CD14-positive monocyte (primary cell): ENCODE results near the gene KIF20B. TPM values are rescaled to one million over a fixed set of nuclear protein-coding genes. Genes with fewer than 3 reads are reported as not detected.

ENCODE experiments used
- DNase-seq, 3 donors: peaks; one replicate each; pipeline ENCODE4 v3.0.0-alpha.2; 2011 to 2022
- H2AFZ ChIP-seq: 2 replicates; pipeline ENCODE4 v1.6.0; 2012; ENCODE audit warnings: mild to moderate bottlenecking, low read depth, low read length, inconsistent platforms; ENCODE audit not compliant: insufficient read depth, poor library complexity, severe bottlenecking
- H3K27ac ChIP-seq, 2 donors: 1 replicate in 1 of 2; 2 replicates in 1 of 2; pipeline ENCODE4 v1.5.1; 2012 to 2013; ENCODE audit warnings: low read length in 2 of 2, control low read depth in 1 of 2, inconsistent platforms in 1 of 2, low read depth in 1 of 2, mild to moderate bottlenecking in 1 of 2
- H3K27me3 ChIP-seq, 2 donors: one replicate each; pipeline versions ENCODE4 v1.6.0 to v1.6.1; 2011 to 2013; ENCODE audit warnings: low read length in 2 of 2; ENCODE audit not compliant: control insufficient read depth in 2 of 2, insufficient read depth in 2 of 2
- H3K36me3 ChIP-seq, 2 donors: replicated peaks in 1 of 2; 1 replicate in 1 of 2; 2 replicates in 1 of 2; pipeline versions ENCODE4 v1.5.1 to v1.6.1; 2012 to 2013; ENCODE audit warnings: low read length in 2 of 2, control low read depth in 1 of 2, inconsistent platforms in 1 of 2, mild to moderate bottlenecking in 1 of 2; ENCODE audit not compliant: insufficient read depth in 2 of 2, control insufficient read depth in 1 of 2
- H3K4me1 ChIP-seq, 2 donors: 1 replicate in 1 of 2; 2 replicates in 1 of 2; pipeline versions ENCODE4 v1.5.1 to v1.6.1; 2012 to 2013; ENCODE audit warnings: low read length in 2 of 2, control low read depth in 1 of 2, inconsistent platforms in 1 of 2, mild to moderate bottlenecking in 1 of 2, moderate library complexity in 1 of 2; ENCODE audit not compliant: insufficient read depth in 2 of 2, control insufficient read depth in 1 of 2
- H3K4me2 ChIP-seq: replicated peaks from 2 replicates; pipeline ENCODE3; 2012; ENCODE audit warnings: low read length, moderate library complexity, mild to moderate bottlenecking; ENCODE audit not compliant: poor library complexity, severe bottlenecking; ENCODE audit errors: extremely low read depth
- H3K4me3 ChIP-seq, 3 experiments: fragments of 200-600 bp in 1 of 3; sonication (generic) in 1 of 3; replicated peaks in 1 of 3; 1 replicate in 2 of 3; 2 replicates in 1 of 3; pipeline ENCODE4 v1.5.1; 2011 to 2013; ENCODE audit warnings: low read length in 3 of 3, mild to moderate bottlenecking in 3 of 3, control low read depth in 2 of 3, low read depth in 2 of 3, inconsistent platforms in 1 of 3, moderate library complexity in 1 of 3
- H3K79me2 ChIP-seq: 2 replicates; pipeline ENCODE4 v1.6.0; 2012; ENCODE audit warnings: mild to moderate bottlenecking, control low read depth, inconsistent platforms, low read length, moderate library complexity; ENCODE audit not compliant: insufficient read depth
- H3K9ac ChIP-seq: 2 replicates; pipeline ENCODE4 v1.6.0; 2017; ENCODE audit warnings: low read length, mild to moderate bottlenecking; ENCODE audit not compliant: insufficient read depth, poor library complexity, severe bottlenecking
- H3K9me3 ChIP-seq, 2 donors: replicated peaks in 1 of 2; 1 replicate in 1 of 2; 2 replicates in 1 of 2; pipeline versions ENCODE4 v1.5.1 to v1.6.1; 2012 to 2013; ENCODE audit warnings: low read length in 2 of 2, control low read depth in 1 of 2; ENCODE audit not compliant: control insufficient read depth in 1 of 2, insufficient read depth in 1 of 2
- H4K20me1 ChIP-seq: 2 replicates; pipeline ENCODE4 v1.6.0; 2012; ENCODE audit warnings: mild to moderate bottlenecking, low read length, control low read depth, moderate library complexity; ENCODE audit not compliant: insufficient read depth
- H3K27ac Mint-ChIP-seq, 7 donors: one replicate each; pipeline ENCODE4 v1.8.0; 2020; ENCODE audit warnings: mild to moderate bottlenecking in 7 of 7, mixed read lengths in 7 of 7, moderate library complexity in 6 of 7, inconsistent platforms in 2 of 7
- H3K27me3 Mint-ChIP-seq, 3 donors: one replicate each; pipeline ENCODE4 v1.8.0; 2021 to 2022; ENCODE audit warnings: low read depth in 3 of 3, mild to moderate bottlenecking in 3 of 3, mixed read lengths in 3 of 3, moderate library complexity in 3 of 3, inconsistent platforms in 1 of 3
- H3K36me3 Mint-ChIP-seq, 2 donors: one replicate each; pipeline ENCODE4 v1.8.0; 2020; ENCODE audit warnings: mixed read lengths in 2 of 2, inconsistent platforms in 1 of 2, mild to moderate bottlenecking in 1 of 2
- H3K4me1 Mint-ChIP-seq: one replicate; pipeline ENCODE4 v1.8.0; 2020; ENCODE audit warnings: mild to moderate bottlenecking, mixed read lengths
- H3K4me3 Mint-ChIP-seq, 2 donors: one replicate each; pipeline ENCODE4 v1.8.0; 2020; ENCODE audit warnings: mild to moderate bottlenecking in 2 of 2, mixed read lengths in 2 of 2, moderate library complexity in 1 of 2
- H3K9me3 Mint-ChIP-seq, 7 donors: one replicate each; pipeline ENCODE4 v1.8.0; 2020 to 2022; ENCODE audit warnings: mixed read lengths in 7 of 7, mild to moderate bottlenecking in 6 of 7, moderate library complexity in 6 of 7, inconsistent platforms in 2 of 7
- CTCF ChIP-seq: fragments of 200-600 bp; IDR thresholded peaks from one replicate; pipeline ENCODE4 v1.8.0; 2022; ENCODE audit warnings: antibody characterized with exemption, mild to moderate bottlenecking
- WGBS: methylation state at CpG from one replicate; pipeline ENCODE4 v1.1.5; 2013; ENCODE audit warnings: missing lambda C conversion rate; ENCODE audit not compliant: insufficient coverage; 5-methylcytosine and 5-hydroxymethylcytosine counted together
- intact Hi-C, 2 donors: fragments of 100-400 bp; cut with micrococcal nuclease; formaldehyde crosslinking; loops; one replicate each; pipeline versions ENCODE4 v1.15.0 to v1.15.1; 2023
- polyA plus RNA-seq, 3 donors: library from polyadenylated mRNA; depleted of rRNA in 1 of 3; unstranded in 2 of 3; stranded (reverse) in 1 of 3; fragments of 300-500 nt in 2 of 3; fragments of >200 nt in 1 of 3; fragmentation: Illumina TruSeq in 2 of 3; gene quantifications; 1 replicate in 2 of 3; 2 replicates in 1 of 3; pipeline ENCODE4 v1.2.3, GENCODE V29; 2012 to 2021

KIF20B gene
- polyA plus RNA-seq, 3 donors = 0.44 to 3.9 (median 1.5) TPM

- no peak overlapping the region for H3K4me3 Mint-ChIP-seq
- peaks cover 11 to 21% of the 10 kb centered on the region in 2 donors for H3K4me1 ChIP-seq
- no peak for DNase-seq
- H3K9me3 ChIP-seq = no peaks in the 10 kb centered on the region
- peak overlapping the region in 1 of 2 donors; percentile 53 for H3K27ac ChIP-seq
- H3K4me1 Mint-ChIP-seq = peaks cover 29% of the 10 kb centered on the region
- H3K9ac ChIP-seq = no peak overlapping the region
- no peaks in the 10 kb centered on the region for H3K27me3 ChIP-seq
- TF ChIP-seq CTCF = no peak
- intact Hi-C loops = loop anchor here (10.0 kb wide), 2 partner anchors 61 to 281 kb away; partner anchors contain the start of gene PANK1 (in 1 of the 2)
- H3K79me2 ChIP-seq = peaks cover 96% of the 10 kb centered on the region
- H3K36me3 ChIP-seq = peaks cover 6 to 10% of the 10 kb centered on the region in 2 donors
- no peak overlapping the region for H3K4me2 ChIP-seq
- no peak overlapping the region for H2AFZ ChIP-seq
- H3K27me3 Mint-ChIP-seq = peaks cover 0 to 1% (median 0%) of the 10 kb centered on the region in 3 donors
- H3K36me3 Mint-ChIP-seq = peaks cover 2 to 15% of the 10 kb centered on the region in 2 donors
- no peak overlapping the region for H3K4me3 ChIP-seq
- peaks cover 0 to 5% (median 0%) of the 10 kb centered on the region in 7 donors for H3K9me3 Mint-ChIP-seq
- H3K27ac Mint-ChIP-seq = peak overlapping the region in 1 of 7 donors; percentile 16
- no peaks in the 10 kb centered on the region for H4K20me1 ChIP-seq
Measured at GRCh38 chr10:89706011-89706410, 4.6 kb downstream of the KIF20B start.

DNA sequence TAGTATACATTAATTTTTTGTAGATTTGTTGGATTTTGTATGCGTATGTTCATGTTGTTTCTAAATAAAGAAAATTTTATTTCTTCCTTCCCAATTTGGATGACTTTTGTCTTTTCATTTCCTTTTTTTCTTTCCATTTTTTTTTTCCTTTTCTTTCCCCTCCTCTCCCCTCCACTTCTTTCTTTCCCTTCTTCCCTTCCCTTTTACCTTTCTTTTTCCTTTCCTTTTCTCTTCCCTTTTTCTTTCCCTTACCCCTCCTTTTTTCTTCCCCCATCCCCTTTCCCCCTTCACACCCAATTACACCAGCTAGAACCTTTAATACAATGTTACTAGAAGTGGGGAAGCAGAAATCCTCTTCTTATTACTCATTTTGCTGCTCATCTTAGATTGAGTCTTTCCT is 6.0 kb downstream of the KIF20B start:
- no peak overlapping the region for H3K9ac ChIP-seq
- H3K4me3 ChIP-seq = peak overlapping the region in 2 of 3 experiments; percentile 12 to 46
- Mint-ChIP-seq H3K4me1 (peaks cover 20% of the 10 kb centered on the region), H3K27ac (peak overlapping the region; percentile 33 to 92 (median 80)), H3K4me3 (peak overlapping the region; percentile 25 to 35), H3K27me3 (peaks cover 0 to 1% (median 0%) of the 10 kb centered on the region in 3 donors), H3K36me3 (peaks cover 8 to 23% of the 10 kb centered on the region in 2 donors), H3K9me3 (peaks cover 0 to 3% (median 0%) of the 10 kb centered on the region in 7 donors)
- H3K79me2 ChIP-seq = peaks cover 93% of the 10 kb centered on the region
- no peak for TF ChIP-seq CTCF
- peaks cover 5 to 12% of the 10 kb centered on the region in 2 donors for H3K4me1 ChIP-seq
- H3K36me3 ChIP-seq = peaks cover 6 to 17% of the 10 kb centered on the region in 2 donors
- H3K9me3 ChIP-seq = no peaks in the 10 kb centered on the region
- H3K27ac ChIP-seq = peak overlapping the region in 1 of 2 donors; percentile 58
- WGBS = no CpG with 5 or more reads among the region's 1 CpG
- H4K20me1 ChIP-seq = no peaks in the 10 kb centered on the region
- no peaks in the 10 kb centered on the region for H3K27me3 ChIP-seq
- DNase-seq = peak in 1 of 3 donors; percentile 23
- H3K4me2 ChIP-seq = peak overlapping the region; percentile 58
- intact Hi-C loops = loop anchor here (10.0 kb wide), 2 partner anchors 63 to 283 kb away; partner anchors contain the start of gene PANK1 (in 1 of the 2)
- H2AFZ ChIP-seq = peak overlapping the region; percentile 51
